GM18502 (cell line): ENCODE data around the gene TRPC4.
"Not testable (repeated sequence)": the region's sequence is repeated elsewhere in the genome, so short reads cannot be mapped to it uniquely, and the experiment has no call there.

Experiments
- ATAC-seq: cut with Tn5 transposase; IDR thresholded peaks from one replicate; pipeline ENCODE4 v1.9.1; 2021; ENCODE audit warnings: mild to moderate bottlenecking; ENCODE audit not compliant: unreplicated experiment, poor library complexity

TRPC4 gene

GRCh38 chr13:37835392-37835791 lies 34.2 kb downstream of the TRPC4 start:
- ATAC-seq = no peak

GRCh38 chr13:37833411-37833810 lies 36.2 kb downstream of the TRPC4 start:
- ATAC-seq = no peak

DNA sequence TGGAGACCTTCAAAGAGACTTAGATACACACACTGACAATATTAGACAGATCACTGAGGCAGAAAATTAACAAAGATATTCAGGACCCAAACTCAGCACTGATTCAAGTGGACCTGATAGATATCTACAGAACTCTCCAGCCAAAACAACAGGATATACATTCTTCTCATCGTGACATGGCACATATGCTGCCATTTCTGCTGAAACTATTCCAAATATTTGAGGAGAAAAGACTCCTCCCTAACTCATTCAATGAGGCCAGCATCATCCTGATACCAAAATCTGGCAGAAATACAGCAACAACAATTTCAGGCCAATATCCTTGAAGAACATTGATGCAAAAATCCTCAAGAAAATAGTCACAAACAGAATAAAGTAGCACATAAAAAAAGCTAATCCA lies 53.3 kb downstream of the TRPC4 start:
- ATAC-seq = no peak

GRCh38 chr13:37811441-37811840 lies 58.1 kb downstream of the TRPC4 start:
- no peak for ATAC-seq

DNA sequence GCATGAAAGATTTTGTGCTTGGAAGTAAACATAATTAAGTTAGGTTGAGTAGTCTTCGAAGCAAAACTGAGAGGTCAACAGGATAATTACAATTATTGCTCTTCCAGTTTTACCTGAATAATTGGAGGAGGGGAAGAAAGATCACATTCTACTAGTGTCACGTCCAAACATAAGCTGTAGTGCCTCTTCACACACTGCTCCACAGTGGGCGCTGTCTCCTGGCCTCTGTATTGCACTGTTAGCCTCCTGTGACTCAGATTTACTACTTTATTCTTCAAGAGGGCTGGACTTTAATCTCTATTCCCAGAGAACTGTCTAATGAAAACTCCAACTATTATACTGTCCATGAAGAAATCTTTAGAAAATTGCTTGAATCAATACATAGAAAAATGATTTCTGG lies 62.9 kb downstream of the TRPC4 start:
- ATAC-seq = no peak

DNA sequence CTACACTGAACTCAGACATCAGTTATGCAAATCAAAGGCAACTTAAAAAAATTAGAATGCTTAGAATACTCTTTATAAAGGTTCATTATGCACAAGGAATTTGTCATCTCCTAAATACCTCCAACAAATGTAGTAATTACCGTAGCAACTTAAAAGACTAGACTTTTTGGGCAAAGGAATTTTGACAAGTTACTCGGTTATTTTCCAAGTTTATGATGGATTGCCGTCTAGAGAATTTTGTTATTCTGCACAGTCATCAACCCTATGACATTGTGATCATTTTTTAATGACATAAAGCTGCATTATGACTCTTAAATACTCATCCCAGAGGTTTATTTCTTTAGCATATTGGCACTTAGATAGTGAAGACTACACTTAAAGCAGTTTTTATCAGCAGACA lies 71.9 kb downstream of the TRPC4 start:
- no peak for ATAC-seq

DNA sequence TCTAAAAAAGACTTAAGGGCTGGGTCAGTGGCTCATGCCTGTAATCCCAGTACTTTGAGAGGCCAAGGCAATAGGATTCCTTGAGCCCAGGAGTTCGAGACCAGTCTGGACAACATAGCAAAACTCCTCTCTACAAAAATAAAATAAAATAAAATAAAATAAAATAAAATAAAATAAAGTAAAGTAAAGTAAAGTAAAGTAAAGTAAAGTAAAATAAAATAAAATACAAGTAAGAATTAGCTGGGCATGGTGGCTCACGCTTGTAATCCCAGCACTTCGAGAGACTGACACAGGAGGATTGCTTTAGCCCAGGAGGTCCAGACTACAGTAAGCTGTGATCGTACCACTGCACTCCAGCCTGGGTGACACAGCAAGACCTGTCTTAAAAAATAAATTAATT lies 72.8 kb downstream of the TRPC4 start:
- ATAC-seq = not testable (repeated sequence)

DNA sequence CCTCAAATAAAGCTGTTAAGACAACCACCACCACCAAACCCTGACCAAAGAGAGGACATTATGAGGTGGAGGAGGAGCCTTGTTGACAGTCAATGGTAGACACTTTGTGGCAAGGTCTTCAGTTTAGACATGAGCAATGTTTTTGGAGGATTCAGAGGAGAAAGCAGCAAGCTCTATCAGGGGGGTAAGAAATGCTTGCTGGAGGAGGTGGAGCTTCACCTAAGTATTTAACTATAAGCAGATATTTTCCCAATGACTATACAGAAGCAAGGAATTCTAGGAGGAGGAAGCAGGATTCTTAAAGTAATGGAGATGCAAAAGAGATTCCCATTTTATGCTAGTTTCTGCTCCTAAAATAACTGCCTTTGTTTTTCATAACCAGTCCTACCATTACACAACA lies 74.2 kb downstream of the TRPC4 start:
- ATAC-seq = no peak

DNA sequence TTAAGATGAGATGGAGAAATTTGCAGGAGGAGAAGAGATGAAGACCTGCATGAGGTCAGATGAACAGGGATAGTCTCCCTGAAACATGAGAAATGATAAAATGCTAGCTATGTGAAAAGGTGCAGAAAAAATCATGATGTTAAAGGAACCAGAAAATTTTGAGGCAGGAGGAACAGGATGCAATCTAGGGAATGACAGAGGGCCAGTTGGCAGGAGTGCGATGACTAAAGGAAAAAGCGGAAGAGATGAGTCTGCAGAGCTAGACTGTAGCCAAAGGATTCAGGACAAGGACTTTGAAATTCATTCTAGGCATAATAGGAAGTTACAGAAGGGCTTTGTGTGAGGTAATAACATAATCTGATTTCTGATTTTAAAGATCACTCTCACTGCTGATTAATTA lies 77.9 kb downstream of the TRPC4 start:
- no peak for ATAC-seq

GRCh38 chr13:37788346-37788745 lies 81.2 kb downstream of the TRPC4 start:
- no peak for ATAC-seq

DNA sequence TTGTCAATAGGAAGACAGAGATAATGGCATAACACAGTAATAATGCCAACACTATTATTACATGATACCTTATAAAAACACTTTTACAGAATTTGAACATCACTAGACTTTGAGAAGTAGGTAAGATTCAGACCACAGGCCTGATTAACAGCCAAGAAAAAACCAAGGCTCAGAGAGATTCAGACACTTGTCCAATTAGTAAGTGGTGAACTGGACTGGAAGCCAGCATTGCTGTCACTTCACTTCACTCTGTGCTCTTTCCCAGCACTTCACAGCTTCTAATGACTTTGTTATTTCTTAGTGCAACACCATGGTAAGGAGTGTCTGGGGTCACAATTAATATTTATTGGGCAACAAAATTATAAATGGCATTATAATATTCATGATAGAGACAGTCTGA lies 91.9 kb downstream of the TRPC4 start:
- no peak for ATAC-seq

DNA sequence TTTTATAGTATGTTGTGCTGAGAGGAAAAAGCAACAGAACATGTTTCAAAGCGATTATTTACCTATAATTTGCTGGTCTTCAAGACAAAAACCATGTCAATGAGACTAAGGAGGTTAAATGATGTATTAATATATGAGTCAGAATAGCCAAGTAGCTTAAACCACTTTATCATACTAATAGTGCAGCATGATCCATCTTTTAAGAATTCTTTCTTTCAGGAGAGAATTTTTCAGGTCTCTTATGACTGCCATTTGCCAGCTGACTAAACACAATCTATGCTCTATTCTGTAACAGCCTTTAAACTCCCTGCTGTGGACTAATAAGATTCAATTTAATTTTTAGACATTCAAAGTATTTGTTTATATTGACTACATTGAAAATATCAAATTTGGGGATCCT lies 93.7 kb downstream of the TRPC4 start:
- no peak for ATAC-seq

DNA sequence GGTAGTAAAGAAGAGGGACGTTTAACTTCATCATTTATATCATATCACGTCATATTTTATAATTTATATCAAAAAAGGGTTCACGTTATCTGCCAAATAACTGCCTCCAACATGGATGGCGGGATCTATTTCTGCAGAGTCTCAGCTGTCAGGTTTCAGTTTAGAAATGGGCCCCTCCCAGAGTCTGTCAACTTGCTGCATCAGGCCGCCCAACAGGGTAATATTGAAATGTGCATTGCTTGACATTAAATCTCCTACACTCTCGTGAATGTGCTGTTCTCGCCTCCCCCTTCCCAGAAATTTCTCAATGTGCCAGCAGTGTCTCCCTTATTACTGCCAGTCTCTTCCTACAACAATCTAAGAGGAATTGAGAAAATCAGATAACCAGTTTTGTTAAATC lies 96.9 kb downstream of the TRPC4 start:
- no peak for ATAC-seq

- ATAC-seq = no peak
Observed at GRCh38 chr13:37769545-37769944, 100.0 kb downstream of the TRPC4 start.

GRCh38 chr13:37769078-37769477 lies 100.5 kb downstream of the TRPC4 start:
- ATAC-seq = no peak

- no peak for ATAC-seq
Observed at GRCh38 chr13:37766502-37766901, 103.1 kb downstream of the TRPC4 start.

GRCh38 chr13:37755349-37755748 lies 114.2 kb downstream of the TRPC4 start:
- no peak for ATAC-seq

DNA sequence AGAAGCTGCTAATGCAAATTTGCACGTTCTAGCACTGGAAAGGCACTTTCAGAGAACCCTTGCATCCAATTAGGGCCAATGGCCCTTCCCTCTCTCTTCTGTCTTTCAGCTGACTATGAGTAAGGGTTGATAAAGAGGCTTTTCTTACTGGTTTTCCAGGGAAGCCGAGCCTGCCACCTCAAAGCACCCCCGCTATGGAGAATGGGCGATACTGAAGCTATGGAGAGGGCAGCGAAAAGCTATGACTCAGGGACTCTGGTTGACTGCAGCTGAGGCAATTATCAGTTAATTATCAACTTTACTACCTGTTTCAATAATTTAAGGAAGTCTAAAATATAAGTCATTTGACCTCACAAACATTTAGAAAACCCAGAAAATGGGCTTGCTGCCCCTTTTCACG lies 115.8 kb downstream of the TRPC4 start:
- no peak for ATAC-seq

- no peak for ATAC-seq
Observed at GRCh38 chr13:37752146-37752545, 117.4 kb downstream of the TRPC4 start.

- no peak for ATAC-seq
Observed at GRCh38 chr13:37751025-37751424, 118.5 kb downstream of the TRPC4 start.

DNA sequence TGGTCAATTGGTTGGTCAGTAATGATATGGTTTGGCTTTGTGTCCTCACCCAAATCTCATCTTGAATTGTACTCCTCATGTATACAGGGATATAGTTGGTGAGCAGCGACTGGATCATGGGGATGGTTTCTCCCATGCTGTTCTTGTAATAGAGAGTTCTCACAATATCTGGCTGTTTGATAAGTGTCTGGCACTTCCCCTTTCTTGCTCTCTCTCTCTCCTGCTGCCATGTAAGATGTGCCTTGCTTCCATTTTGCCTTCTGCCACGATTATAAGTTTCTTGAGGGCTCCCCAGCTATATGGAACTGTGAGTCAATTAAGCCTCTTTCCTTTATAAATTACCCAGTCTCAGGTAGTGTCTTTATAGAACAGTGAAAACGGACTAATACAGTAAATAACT lies 120.7 kb downstream of the TRPC4 start:
- no peak for ATAC-seq

- ATAC-seq = no peak
Observed at GRCh38 chr13:37747071-37747612, 122.4 kb downstream of the TRPC4 start.

DNA sequence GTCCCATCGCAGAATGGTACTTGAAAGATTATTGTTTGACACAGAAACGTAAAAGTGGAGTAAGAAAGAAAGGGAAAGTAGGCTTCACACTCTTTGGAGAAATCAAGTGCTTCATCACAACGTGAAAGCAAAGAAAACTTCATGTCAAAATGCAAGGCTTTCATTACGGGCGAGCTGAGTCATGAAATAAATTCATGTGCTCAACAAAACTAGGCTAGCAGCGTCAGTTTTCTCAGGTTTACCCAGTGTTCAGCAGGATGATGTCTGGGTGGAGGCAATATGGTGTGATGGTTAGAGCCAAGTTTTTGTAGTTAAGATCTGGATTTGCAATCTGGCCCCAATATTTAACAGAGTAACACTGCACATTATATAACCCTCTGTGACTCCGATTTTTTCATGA lies 128.0 kb downstream of the TRPC4 start:
- no peak for ATAC-seq
